Measurements from ENCODE around the gene CHMP3.
"Not testable (repeated sequence)": the region's sequence is repeated elsewhere in the genome, so short reads cannot be mapped to it uniquely, and the experiment has no call there.

The CHMP3 gene

DNA sequence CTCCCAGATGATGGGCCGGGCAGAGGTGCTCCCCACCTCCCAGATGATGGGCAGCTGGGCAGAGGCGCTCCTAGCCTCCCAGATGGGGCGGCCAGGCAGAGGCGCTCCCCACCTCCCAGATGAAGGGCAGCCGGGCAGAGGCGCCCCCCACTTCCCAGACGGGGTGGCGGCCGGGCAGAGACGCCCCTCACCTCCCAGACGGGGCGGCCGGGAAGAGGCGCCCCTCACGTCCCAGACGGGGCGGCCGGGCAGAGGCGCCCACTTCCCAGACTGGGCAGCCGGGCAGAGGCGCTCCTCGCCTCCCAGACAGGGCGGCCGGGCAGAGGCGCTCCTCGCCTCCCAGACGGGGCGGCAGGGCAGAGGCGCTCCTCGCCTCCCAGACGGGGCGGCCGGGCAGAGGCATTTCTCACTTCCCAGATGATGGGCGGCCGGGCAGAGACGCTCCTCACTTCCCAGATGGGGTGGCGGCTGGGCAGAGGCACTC is 14.3 kb downstream of the CHMP3 start:
- not testable (repeated sequence) for DNase-seq

DNA sequence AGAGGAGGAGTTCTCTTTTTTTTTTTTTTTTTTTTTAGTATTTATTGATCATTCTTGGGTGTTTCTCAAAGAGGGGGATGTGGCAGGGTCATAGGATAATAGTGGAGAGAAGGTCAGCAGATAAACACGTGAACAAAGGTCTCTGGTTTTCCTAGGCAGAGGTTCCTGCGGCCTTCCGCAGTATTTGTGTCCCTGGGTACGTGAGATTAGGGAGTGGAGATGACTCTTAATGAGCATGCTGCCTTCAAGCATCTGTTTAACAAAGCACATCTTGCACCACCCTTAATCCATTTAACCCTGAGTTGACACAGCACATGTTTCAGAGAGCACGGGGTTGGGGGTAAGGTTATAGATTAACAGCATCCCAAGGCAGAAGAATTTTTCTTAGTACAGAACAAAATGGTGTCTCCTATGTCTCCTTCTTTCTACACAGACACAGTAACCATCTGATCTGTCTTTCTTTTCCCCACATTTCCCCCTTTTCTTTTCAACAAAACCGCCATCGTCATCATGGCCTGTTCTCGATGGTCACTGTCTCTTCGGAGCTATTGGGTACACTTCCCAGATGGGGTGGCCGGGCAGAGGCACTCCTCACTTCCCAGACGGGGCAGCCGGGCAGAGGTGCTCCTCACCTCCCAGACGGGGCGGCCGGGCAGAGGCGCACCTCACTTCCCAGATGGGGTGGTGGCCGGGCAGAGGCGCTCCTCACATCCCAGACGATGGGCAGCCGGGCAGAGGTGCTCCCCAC is 14.9 kb downstream of the CHMP3 start:
- not testable (repeated sequence) for DNase-seq

DNA sequence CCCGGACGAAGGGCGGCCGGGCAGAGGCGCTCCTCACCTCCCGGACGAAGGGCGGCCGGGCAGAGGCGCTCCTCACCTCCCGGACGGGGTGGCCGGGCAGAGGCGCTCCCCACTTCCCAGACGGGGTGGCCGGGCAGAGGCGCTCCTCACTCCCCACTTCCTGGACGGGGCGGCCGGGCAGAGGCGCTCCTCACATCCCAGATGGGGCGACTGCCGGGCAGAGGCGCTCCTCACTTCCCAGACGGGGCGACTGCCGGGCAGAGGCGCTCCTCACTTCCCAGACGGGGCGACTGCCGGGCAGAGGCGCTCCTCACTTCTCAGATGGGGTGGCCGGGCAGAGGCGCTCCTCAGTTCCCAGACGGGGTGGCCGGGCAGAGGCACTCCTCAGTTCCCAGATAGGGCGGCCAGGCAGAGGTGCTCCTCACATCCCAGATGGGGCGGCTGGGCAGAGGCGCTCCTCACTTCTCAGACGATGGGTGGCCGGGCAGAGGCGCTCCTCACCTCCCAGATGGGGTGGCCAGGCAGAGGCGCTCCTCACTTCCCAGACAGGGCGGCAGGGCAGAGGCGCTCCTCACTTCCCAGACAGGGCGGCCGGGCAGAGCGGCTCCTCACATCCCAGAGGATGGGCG is 17.8 kb downstream of the CHMP3 start:
- DNase-seq: not testable (repeated sequence)

DNA sequence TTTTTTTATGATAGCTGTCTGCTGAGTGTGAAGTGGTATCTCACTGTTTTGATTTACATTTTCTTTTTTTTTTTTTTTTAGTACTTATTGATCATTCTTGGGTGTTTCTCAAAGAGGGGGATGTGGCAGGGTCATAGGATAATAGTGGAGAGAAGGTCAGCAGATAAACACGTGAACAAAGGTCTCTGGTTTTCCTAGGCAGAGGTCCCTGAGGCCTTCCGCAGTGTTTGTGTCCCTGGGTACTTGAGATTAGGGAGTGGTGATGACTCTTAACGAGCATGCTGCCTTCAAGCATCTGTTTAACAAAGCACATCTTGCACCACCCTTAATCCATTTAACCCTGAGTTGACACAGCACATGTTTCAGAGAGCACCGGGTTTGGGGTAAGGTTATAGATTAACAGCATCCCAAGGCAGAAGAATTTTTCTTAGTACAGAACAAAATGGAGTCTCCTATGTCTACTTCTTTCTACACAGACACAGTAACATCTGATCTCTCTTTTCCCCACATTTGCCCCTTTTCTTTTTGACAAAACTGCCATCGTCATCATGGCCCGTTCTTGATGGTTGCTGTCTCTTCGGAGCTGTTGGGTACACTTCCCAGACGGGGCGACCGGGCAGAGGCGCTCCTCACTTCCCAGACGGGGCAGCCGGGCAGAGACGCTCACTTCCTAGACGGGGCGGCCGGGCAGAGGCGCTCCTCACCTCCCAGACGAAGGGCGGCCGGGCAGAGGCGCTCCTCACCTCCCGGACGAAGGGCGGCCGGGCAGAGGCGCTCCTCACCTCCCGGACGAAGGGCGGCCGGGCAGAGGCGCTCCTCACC is 18.8 kb downstream of the CHMP3 start:
- DNase-seq: not testable (repeated sequence)

DNA sequence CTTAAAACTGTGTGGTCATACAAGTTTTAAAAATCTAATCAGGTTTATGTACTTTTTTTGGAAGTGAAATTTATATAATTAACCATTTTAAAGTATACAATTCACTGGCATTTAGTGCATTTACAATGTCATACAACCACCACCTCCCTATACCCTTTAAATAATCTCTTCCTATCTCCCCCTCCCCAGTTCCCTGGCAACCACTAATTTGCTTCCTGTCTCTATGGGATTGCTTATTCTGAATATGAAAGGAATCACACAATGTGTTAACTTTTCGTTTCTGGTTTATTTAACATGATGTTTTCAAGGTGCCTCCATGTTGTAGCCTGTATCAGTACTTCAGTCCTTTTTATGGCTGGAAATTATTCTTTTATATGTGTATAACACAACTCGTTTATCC is 19.4 kb downstream of the CHMP3 start:
- no peak for DNase-seq

DNA sequence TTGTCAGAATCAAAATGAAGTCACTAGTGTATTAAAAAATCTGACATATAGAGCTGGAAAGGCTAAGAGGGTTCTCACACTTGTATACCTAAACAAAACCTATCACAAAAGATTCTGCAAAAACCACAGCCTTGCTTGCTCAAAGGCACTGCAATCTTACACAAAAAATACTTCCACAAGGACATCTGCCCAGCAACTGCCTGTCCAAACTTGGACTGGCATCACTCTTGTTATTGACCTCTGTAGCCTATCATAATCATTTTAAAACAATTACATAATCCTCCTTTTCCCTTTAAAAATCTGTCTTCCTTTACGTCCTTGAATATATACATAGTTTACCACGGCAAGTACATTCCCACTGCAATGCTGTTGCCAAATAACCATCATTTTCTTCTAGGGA is 19.9 kb downstream of the CHMP3 start:
- no peak for DNase-seq

DNA sequence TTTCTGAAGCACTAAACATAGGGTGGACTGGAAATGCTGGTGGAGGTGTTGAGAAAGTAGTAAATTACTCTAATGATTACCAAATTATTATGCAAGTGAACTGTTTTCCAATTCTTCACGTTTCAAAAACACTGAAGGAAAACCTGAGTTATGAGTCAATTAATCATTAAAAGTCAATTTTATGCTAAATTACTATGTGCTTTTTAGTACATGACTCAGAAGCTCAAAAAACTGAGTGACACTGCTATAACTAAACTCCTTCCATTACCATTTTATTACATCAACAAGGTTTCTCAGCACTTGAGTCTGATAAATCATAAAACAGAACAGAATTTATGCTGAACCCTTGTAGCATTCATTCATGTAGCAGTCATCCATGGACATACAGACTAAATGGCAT is 20.4 kb downstream of the CHMP3 start:
- DNase-seq: no peak

DNA sequence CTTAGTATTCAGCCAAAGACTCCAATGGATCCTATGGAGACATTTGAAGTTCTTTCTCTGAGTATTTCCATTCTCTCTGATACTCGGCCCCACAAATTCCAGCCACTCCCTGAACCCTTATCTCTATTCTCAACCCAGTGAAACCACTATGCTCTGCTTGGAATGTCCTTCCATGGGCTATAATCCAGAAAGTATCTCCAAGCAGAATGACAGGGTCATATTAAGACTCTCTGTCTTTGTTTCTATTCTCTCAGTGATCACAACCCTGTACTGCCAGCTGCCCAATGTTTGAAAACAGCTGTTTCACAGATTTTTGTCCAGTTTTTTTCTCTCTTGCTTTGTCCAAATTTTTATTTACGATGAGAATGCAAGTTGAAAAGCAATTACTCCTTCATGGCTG is 21.9 kb downstream of the CHMP3 start:
- DNase-seq: no peak

DNA sequence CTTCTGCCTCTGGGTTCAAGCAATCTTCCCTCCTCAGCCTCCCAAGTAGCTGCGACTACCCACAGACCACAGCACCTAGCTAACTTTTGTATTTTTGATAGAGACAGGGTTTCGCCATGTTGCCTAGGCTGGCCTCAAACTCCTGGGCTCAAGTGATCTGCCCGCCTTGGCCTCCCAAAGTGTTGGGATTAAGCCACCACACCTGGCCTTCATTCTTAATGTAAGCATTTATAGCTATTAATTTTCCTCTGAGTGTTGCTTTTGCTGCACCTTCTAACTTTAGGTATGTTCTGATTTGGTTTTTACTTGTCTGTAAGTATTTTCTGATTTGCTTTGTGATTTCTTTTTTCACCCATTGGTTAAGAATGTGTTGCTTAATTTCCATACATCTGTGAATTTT is 29.7 kb downstream of the CHMP3 start:
- DNase-seq: no peak

DNA sequence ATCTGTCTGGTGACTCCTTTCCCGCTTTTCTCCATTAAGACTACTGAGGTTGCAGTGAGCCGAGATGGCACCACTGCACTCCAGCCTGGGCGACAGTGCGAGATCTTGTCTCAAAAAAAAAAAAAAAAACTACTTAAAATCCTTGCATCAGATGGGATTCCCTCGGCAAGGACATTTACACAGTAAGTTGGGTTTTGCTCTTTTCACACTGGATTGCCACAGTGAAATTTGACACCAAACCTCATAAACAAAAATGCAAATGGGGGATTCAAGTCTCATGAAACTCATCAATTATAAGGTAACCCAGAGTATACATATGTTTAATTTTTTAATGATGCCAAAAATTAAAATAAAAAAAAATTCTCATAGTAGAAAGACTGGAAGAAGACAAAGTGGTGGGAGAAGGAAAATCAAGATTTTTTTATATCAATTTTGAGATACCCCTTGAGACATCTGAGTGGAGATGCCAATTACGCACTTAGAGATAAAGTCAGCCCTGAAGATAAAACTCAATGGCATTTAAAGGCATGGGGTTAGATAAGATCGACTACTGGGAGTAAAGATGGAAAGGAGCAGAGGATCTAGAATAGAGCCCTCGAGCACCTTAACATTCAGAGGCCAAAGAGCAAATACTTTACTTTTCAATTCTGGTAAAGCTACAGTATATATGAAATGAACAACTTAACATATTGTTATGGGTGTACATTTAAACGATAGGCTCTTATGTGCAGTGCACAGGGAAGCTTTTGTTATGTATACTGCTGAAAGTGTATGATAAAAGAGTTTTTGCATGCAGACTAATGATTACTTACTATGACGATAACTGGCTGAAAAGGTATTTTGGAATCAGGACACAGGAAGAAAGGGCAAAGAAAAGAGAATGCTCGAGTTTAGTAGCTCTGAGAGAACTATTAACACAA is 37.6 kb downstream of the CHMP3 start:
- DNase-seq: no peak

DNA sequence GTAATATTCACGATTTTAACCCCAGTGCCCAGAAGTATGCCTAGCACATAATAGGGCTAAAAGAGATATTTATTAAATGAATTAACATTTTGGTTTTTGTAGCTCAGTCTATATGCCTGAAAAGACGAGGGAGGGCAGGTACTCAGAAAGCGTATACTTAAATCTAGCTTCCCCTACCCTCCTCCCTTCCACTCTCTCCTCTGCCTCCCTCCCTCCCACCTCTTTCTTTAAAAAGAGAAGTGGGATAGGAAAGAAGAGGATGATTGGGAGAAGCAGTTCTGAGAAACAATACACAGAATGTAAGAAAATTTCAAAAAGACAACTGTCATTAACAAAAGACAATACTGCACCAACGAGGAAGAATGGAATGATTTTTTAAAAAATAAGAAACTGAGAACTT is 39.8 kb downstream of the CHMP3 start:
- DNase-seq: no peak

DNA sequence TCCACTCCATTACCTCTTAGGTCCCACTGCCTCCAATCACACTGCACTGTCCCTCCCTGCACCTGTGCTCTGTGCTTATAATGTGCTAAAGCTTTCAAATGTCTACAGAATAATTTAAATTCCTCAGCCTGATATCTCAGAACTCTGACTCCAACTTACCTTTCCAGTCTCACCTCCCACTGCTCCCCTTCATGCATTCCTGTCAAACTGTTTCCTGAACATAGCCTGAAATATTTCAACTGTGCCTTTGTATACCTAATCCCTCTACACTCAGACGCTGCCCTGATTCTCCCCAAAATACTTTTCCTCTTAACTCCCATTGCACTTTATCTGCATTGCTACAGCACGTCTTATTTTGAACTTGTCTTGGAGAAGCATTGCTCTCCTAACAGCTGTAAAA is 40.5 kb downstream of the CHMP3 start:
- no peak for DNase-seq

DNA sequence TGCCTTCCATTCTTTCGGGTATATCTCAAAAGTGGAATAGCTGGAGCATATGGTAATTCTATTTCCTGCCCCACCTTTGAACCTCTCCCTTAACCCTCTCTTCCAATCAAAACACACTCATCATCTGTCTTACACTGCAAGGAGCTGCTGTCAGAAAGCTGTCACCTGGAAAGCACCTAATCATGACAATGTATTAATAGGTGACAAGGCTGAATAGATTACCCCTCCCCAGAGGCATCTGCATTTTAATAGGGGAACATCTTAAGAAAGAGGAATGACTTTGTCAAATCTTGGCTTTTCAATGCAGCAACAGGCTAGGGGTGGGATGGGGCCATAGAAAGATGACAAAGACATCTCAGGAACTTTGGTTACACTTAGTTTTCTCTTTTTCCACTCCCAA is 41.3 kb downstream of the CHMP3 start:
- no peak for DNase-seq

DNA sequence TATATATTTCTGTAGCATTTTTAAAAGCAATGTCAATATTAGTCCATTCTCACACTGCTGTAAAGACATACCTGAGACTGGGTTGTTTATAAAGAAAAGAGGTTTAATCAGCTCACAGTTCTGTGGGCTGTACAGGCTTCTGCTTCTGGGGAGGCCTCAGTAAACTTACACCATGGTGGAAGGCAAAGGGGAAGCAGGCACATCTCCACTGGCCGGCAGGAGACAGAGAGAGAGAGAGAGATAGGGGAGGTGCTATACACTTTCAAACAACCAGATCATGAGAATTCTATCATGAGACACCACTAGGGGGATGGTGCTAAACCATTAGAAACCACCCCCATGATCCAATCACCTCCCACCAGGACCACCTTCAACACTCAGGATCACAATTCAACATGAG is 43.1 kb downstream of the CHMP3 start:
- DNase-seq: no peak

DNA sequence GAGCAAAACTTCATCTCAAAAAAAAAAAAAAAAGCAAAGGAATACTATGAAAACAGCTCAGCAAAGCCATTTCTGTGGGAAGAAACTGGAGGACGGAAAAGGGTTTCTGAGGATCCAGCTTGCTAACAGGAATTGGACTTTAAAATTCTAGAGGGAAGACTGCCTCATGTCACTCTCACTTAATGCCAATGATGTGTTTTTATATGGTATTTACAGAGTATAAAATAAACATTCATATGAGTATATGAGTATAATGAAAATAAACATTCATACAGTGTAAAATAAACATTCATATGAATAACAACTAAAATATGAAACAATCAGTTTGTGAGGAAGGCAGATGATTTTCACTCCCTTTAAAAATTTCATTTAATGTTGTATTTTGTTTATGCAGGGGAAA is 43.9 kb downstream of the CHMP3 start:
- no peak for DNase-seq

DNA sequence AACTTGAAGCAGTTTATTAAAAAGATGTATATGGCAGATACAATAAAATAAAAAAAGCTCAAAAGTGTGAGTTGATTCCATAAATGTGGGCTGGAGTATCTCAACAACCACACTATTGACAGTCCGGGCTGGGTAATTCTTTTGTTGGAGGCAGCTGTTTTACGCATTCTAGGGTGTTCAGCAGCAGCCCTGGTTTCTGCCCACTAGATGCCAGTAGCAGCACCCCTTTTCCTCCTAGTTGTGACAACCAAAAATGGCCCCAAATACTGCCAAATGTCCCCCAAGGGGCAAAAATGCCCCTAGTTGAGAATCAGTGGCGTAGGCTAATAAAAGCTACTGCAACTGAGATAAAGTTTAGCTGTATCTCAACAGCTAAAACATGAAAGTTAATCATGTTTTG is 44.8 kb downstream of the CHMP3 start:
- DNase-seq: no peak

DNA sequence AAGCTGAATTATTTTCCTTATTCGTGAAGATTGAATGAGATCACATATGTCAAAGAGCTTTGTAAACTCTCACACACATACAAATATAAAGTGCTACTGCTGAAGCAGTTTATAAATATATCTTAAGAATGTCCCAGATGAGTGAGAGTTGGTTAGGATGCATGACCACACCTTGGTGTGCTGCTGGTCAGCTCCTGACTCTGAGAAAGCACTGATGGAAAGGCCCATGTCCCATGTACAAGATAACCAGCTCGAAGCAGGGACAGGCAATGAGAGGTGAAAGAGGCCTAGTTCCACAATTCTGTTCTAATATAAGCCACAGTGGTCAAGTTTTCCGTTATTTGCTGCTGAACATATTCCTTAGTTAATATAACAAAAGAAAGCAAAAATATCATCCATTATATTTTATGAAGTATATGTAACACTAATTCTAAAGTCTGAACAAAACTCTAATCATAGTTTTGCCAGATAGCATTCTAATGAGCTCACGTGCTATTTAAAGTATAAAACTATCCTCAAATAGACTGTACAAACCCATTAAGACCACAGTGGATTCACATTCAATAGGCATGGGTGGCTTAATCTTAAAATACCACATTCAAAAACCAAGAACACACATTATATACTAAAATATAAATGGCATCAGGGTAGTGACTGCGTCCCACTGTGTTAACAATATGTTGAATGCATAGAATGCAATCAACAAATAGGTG is 49.1 kb downstream of the CHMP3 start:
- no peak for DNase-seq

DNA sequence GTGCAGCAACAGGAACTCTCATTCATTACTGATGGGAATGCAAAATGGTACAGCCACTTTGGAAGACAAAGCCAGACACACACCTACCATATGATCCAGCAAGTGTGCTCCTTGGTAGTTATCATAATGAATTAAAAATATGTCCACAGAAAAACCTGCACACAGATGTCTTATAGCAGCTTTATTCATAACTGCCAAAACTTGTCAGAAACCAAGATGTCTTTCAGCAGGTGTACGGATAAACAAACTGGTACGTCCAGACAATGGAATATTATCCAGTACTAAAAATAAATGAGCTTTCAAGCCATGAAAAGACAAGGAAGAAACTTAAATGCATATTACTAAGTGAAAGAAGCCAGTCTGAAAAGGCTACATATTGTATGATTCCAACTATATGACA is 50.4 kb downstream of the CHMP3 start:
- no peak for DNase-seq

DNA sequence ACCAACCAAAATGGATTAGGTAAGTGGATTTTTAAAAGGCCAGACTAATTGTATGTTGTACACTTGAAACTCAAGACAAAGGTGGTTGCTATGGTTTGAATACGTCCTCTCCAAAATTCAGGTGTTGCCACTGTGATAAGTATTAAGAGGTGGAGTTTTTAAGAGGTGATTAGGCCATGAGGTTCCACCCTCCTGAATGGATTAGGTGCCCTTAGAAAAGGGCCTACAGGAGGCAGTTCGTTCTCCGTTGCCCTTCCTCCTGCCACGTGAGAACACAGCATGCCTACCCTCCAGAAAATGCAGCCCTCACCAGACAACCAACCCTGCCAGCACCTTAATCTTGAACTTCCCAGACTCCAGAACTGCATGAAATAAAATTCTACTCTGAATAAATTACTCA is 51.2 kb downstream of the CHMP3 start:
- no peak for DNase-seq

DNA sequence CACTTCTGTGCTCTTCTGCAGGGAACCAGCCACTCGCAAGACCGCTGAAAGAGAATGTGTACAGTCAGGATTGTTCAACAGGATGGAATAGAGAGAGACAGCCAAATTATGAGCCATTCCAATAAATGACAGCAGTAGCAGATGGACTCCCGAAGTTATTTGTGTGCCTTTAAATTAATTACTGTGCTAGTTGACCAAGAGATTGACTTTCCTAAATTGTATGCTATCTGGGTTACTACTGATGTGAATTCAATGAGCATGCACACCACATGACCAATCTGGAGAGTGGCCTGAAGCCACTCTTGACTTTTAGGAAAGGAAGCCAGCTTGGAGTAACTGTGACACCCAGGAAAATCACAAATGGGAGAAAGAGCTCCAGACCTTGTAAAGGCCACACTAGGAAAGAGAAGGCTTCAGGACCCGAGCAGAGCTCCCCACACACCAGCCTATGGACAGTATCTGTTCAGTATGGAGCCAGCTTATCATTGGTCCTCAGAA is 52.8 kb downstream of the CHMP3 start:
- DNase-seq: no peak

DNA sequence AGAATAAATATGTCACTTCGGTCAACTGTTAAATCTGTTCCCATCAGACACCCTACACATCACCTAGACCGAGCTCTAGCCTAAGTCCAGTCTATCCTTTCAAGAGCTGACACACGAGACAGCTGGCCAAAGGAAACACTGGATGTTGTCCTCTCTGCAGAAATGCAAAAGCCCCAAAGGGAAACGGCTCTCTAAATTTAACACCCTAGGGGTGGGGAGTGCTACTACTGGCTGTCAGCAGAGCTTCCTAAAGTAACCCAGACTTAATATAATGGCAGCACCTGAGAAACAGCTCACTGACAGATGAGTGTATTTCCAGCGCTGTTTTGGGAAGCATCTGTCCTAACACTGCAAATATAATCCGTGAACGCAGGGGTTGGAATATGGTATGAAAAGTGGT is 55.6 kb downstream of the CHMP3 start:
- DNase-seq: no peak
